ENCODE data around the gene EMC9. TPM values are rescaled to one million over a fixed set of nuclear protein-coding genes. Genes with fewer than 3 reads are reported as not detected.

EMC9 gene, protein sequence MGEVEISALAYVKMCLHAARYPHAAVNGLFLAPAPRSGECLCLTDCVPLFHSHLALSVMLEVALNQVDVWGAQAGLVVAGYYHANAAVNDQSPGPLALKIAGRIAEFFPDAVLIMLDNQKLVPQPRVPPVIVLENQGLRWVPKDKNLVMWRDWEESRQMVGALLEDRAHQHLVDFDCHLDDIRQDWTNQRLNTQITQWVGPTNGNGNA
- 14.4 and 27.4 TPM in 2 replicates for total RNA-seq

DNA sequence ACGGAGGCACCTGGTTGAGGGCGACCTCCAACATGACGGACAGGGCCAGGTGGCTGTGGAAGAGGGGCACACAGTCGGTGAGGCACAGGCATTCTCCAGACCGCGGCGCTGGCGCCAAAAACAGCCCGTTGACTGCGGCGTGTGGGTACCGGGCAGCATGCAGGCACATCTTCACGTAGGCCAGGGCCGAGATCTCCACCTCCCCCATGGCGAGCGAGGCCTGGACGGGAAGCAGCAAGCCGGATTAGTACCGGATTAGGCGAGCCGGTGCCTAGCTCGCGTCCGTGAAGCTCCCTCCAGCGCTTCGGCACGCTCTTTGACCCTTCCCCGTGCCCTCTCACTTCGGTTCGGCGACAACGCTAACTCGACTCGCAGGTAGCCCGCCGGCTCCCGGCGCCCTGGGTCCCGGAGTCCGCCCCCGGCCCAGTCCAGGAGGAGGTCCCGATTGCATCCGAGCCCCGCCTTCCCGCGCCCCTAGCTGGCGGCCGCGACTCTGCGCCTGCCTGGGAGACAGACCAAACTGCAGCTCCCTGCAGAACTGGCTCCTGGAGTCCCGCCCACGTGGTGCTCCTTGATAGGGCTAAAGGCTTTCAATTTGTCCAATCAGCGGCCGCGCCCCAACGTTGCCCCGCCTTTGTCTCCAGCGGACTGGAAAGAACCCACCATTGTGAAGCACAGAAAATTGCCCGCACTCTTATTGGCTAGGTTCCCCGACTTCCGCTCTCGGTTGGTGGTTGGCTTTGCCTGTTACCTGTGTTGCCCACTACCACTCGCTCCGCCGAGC, at the start of gene EMC9:
Gene EMC9 (minus strand): TSS at position 495 of the 784 bp plus-strand sequence. CDS start 287 bp downstream, at position 208.

DNA sequence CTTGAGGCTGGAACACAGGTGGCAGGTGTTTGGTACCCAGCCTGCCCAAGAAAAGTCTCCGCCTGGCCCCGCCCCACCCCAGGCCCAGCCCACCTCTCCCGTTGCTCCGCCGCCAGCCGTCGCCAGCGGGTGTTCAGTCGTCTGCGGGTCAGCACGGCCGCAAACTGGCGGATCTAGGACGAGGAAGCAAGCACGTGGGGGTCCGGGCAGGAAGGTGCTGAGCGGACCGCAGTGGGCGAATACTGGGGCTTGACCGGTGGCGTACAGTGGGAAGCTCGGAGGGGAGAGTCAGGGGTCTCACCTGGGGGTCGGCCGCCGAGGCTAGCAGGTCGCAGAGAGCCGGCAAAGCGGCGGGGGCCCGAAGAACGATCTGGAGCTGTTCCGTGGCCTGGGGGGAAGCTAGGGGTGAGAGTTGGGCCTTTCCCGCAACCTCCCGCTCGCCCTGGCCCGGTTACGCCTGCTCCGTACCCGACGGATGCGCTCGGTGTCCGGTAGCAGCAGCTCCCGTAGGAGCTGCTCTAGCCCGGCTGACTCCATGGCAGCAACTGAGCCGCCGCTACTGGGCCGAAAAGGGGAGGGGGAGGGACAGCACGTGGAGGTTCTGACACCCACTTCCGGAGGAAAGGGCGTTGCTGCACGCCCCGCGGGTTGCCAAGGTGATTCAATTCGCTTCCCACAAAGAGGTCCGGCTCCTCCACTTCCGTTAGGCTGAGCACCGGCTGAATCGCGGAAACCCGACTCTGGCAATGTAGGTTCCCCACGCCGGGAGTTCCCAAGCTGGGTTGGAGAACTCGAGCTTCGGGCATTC, 47.1 kb upstream of the EMC9 start, which contains the start of gene IPO4:
Gene IPO4 (minus strand): TSS at position 566 of the 808 bp plus-strand sequence. CDS start 29 bp downstream, at position 537.

DNA sequence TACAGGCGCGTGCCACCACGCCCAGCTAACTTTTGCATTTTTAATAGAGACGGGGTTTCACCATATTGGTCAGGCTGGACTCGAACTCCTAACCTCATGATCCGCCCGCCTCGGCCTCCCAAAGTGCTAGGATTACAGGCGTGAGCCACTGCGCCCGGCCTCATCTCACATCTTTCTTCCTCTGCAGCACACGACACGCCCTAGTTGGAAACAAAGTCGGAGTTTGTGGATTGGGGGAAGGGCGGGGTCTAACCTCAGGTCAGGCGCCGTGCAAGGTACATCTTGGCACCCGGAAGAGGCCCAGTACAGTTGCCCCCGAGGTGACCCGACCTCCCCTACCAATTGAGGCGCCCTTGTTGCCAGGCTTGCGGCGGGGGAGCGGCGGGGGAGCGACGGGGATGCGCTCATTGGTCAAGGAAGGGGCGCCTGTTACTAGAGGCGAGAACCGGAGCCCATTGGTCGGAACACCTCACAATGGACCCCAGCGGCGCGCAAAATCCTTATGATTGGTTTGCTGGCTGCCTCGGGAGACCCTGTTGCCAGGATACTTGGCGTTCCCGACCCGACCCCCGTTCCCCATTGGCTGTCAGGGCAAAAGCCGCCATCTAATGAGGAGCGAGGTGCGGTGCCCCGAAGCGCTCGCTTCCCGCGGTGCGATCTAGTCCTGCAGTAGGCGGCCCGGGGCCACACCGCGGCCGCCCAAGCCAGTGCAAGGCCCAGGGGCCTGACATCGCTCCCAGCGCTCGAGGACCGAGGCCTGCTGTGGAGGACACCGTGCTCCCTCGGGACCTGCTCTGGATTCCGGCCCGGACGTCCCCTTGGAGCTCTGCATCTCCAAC, 30.2 kb upstream of the EMC9 start, which contains the start of gene REC8:
Gene REC8 (plus strand): TSS at position 659 of the 839 bp plus-strand sequence. CDS start 473 bp downstream, outside the sequence.

DNA sequence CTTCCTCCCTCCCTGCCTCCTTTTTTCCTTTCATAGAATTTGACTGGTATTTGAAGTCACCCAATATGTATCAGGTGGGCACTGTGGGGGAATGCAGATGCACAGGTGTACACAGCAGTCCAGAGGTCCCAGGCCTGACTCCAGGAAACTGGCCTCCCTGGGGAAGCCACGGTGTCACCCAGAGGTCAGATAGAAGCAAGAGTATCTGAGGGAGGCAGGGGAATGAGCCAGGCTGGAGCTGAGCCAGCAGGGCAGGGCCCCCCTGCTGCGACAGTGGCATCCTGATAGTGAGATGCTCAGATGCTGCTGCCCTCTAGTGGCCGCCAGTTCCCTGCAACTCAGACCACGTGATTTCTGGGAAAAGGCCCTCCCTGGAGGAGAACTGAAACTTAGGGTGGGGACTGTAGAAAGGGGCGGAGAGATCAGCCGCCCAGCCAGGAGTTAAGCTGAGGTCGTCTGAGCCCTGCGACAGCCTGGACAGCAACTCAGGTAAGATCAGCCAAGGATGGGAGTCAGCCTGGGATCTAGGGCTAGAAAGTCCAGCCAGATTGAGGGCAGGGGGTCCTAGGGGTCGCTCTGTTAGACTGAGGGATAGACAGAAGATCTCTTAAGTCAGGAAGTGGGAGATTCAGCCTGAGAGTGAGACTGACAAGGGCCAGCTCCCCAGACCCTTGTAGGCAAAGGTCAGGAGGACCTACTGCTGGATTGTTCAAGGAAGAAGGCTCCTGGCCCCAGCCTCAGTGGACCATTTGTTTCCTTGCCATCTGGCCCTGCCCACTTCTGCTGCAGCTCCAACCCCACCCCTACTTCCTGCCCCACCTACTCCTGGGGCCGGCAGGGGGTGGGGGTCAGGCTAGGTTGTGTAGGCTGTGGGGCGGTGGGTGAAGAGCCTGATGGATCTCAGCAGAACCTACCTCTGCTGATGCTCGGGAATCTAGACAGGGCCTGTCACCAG, 19.7 kb upstream of the EMC9 start, which contains the start of gene IRF9:
Gene IRF9 (plus strand): TSS at position 416 of the 955 bp plus-strand sequence. CDS start 880 bp downstream, outside the sequence.

DNA sequence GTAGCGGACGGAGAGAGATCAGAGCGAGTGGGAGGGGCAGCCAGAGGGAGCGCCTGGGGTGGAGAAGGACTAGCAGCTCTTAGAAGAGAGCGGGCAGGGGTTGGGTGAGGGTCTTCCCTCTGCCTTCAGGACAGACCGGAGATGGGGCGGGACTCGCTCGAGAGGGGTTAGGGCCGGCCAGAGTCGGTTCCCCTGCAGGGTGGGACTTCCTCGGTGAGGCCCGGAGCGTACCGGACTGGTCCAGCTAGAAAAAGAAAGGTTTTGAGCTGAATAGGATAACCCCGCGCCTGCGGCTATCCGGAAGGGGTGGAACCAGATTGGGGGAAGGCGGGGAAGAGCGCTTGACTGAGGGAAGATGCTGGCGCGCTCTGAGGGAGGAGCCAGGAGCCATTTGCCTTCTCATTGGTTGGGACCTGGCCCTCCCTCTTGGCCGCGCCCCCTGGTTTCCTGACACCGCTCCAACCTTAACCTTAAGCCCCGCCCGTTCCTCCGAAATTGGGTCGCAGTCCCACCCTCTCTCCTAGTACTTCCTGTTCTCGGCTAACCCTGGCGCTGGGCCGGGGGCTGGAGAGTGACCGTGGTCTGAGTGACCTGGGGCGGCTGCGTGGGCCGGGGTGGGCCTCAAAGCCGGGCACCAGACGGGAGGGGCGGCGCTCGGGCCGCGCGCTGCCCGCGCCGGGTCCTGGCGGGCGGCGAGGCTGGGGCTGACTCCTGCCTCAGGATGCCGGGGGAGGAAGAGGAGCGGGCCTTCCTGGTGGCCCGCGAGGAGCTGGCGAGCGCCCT, 5.8 kb upstream of the EMC9 start, which contains the start of gene RNF31:
Gene RNF31 (plus strand): TSS at position 521 of the 783 bp plus-strand sequence. CDS start 201 bp downstream, at position 722.

DNA sequence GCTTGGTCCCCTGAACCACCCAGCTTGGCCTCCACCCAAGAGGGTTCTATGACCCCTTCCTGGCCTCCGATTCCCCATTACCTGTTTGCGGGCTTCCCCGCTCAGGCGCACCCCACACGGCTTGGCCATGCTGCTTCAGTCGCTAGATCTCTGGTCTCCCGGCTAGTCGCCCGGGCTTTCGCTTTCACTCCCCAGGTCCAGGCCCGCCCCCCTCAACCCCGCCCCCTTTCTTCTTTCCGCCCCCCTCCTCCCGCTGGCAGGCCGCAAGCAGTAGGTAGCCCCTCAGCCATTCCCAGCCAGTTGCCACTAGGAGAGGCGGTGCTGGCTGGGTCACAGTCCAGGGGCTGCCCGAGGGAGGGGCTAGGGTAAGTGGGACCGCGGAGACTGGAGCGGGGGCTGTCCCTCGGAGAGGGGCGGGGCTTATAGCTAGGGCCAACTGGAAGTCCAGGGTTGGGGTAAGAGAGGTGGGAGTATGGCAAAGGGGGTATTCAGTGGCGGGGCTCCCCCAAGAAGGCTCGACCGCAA, 5.1 kb upstream of the EMC9 start, which contains the start of gene PSME2:
Gene PSME2 (minus strand): TSS at position 158 of the 525 bp plus-strand sequence. CDS start 29 bp downstream, at position 129.

DNA sequence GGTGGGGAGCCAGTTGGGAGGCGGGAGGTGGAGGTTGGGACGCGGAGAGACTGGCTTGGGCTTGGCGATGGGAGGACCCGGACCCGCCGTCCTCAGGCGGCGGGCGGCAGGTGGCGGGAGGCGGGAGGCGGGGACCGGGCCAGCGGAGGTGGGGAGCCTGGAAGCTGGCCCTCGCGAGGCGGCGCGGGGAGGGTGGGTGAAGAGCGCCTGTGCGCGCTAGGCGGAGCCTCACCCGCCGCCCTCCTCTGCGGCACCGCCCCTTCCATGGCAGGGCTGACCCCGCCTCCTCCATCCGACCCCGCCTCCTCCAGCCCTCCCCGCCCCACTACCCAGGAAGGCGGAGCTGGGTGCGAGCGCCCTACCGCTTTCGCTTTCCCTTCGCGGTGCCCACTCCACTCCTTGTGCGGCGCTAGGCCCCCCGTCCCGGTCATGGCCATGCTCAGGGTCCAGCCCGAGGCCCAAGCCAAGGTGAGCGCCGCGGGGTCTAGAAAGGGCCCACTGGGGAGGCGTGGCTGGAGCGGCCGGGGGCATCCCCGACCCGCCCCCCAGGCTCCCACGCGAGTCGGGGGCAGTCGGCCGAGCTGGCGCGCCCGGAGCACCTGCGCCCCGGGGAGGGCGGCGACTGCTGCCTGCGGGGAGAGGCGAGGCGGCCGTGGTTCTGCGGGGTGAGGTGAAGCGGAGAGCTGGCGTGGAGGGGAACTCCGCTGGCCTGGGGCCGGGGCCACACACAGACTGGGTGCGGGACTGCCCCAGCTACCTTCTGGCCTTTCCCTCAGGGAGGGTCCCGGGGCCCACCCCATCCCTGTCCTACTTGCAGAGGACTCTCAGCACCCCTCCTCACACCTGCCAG, 5.3 kb downstream of the EMC9 start, which contains the start of gene PSME1:
Gene PSME1 (plus strand): TSS at position 361 of the 850 bp plus-strand sequence. CDS start 69 bp downstream, at position 430.

DNA sequence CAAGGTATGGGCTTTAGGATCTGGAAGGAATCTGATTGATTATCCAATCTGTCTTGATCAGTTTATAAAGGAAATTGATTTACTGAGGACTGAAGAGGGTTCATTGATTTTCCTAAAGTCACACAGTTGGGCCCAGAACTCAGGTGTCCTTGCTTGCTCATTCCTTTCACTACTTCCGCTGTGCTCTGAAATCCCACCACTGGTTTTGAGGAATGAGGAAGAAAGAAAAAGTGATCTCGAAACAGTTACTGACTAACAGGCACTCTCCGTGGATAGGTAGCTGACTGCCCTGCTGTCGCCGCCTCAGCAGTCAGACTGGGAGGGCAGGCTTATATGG, 11.0 kb downstream of the EMC9 start, which contains the start of gene FITM1:
Gene FITM1 (plus strand): TSS at position 280 of the 337 bp plus-strand sequence. CDS start 905 bp downstream, outside the sequence.

DNA sequence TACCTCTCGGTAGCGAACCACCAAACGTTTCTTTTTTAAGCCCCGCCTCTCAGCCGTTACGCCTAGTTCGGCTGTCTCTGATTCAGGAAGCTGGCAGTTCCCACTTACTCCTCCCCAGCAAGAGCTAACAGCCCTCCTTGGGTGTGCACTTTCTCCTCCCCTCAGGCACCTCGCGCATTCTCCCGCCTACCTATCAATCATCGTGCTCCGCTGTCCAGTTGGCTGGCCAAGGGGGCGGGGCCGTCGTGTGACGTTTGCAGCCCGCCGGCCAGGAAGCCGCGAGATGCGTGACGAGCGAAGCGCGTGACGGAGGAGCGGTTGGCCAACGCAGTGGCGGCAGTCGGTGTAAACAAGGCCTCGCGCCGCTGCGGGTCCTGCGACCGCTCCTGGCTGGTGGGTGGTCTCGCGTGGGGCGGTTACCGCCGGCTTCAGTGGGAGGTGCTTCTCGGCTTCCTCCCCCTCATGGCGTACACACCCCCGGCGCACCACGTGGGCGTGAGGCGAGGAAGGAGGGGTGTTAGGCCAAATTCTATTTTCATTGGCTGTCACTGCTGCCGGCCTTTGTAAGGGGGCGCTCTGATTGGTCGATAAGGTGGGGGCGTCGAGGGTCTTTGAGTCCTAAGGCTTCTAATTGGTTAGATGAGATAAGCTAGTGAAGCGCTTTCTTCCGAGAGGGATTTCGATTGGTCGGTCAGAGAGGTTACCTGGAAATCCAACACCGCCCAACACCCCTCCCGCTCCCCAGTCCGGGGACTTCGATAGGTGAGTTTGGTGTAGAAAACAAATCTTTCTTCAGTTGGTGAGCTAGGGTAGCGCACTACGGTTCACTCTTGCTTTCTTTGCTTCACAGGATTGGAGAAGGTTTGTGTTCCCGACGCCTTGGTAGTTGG, 26.6 kb downstream of the EMC9 start, which contains the start of the genes DCAF11 and NRL:
Gene DCAF11 (plus strand): TSS at position 246 of the 890 bp plus-strand sequence. CDS start 818 bp downstream, outside the sequence.
Gene NRL (minus strand): TSS at position 418 of the 890 bp plus-strand sequence. CDS start 32,101 bp downstream, outside the sequence.

DNA sequence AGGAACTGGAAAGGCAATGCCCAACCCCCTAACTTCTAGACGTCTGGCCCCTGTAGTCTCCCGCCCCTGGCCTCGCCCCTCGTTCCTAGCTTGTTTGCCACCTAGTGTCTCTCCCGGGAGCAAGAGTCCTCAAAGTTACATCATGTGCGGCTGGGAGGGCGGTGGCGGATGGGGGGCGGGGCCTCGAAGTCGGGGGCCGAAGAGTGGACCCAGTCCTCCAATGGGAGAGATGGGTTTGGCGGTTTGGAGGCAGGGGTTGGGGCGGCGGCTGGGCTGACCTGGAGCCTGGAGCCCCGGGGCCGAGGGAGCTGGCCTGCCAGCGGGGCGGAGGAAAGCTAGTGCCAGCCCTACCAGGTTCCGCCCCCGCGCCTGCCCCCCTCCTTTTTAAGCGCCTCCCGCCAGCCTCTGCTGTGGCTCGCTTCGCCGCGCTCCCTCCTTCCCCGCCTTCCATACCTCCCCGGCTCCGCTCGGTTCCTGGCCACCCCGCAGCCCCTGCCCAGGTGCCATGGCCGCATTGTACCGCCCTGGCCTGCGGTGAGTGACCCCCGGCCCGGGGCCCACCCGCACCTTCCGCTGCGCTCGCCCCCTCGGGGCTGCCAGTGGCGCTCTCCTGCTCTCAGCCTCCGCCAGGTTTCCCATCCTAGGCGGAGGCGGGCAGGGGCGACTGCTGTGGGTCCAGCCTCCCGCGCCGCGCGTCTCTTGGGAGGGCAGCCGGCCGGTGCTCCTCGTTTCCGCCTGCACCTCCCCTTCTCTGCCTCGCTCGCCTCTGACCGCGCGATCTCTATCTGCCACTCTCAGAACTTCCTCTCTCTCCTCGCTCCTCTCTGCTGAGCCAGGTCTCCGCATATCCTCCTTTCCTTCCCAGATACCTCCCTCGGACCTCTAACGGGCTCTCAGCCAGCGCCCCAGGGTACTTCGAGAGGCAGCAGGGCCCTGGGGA, 47.2 kb downstream of the EMC9 start, which contains the start of gene PCK2:
Gene PCK2 (plus strand): TSS at position 411 of the 940 bp plus-strand sequence. CDS start 95 bp downstream, at position 506.

Other genes starting within 250 kb of the EMC9 start
- 31.2 and 36.6 TPM in 2 replicates for gene DHRS4, start 187.8 kb downstream of the EMC9 start, total RNA-seq
- 9.0 and 16.8 TPM in 2 replicates for gene DHRS4L2, start 152.7 kb downstream of the EMC9 start, total RNA-seq
- gene CARMIL3, start 89.6 kb downstream of the EMC9 start, total RNA-seq, result 0.16 TPM in 1 of 2 replicates, not detected in the other
- not detected in 2 replicates for gene CPNE6, start 70.0 kb downstream of the EMC9 start, total RNA-seq
- gene PCK2, start 47.3 kb downstream of the EMC9 start, total RNA-seq, result 32.7 and 43.4 TPM in 2 replicates
- 27.5 and 28.7 TPM in 2 replicates for gene DCAF11, start 26.8 kb downstream of the EMC9 start, total RNA-seq
- 0.32 TPM in 1 of 2 replicates, not detected in the other for gene NRL, start 26.6 kb downstream of the EMC9 start, total RNA-seq
- 0.32 TPM in 1 of 2 replicates, not detected in the other for gene FITM1, start 10.9 kb downstream of the EMC9 start, total RNA-seq
- gene PSME1, start 5.4 kb downstream of the EMC9 start, total RNA-seq, result 151 and 174 TPM in 2 replicates
- gene PSME2, start 5.0 kb upstream of the EMC9 start, total RNA-seq, result 44.6 and 52.2 TPM in 2 replicates
- 24.2 and 25.6 TPM in 2 replicates for gene RNF31, start 5.9 kb upstream of the EMC9 start, total RNA-seq
- 34.2 and 65.2 TPM in 2 replicates for gene IRF9, start 19.7 kb upstream of the EMC9 start, total RNA-seq
- 2.9 TPM in 1 of 2 replicates, not detected in the other for gene REC8, start 30.5 kb upstream of the EMC9 start, total RNA-seq
- gene IPO4, start 47.2 kb upstream of the EMC9 start, total RNA-seq, result 24.2 and 39.0 TPM in 2 replicates
- gene TM9SF1, start 53.9 kb upstream of the EMC9 start, total RNA-seq, result 71.5 and 84.7 TPM in 2 replicates
- gene TSSK4, start 64.1 kb upstream of the EMC9 start, total RNA-seq, result not detected in 2 replicates
- gene CHMP4A, start 71.9 kb upstream of the EMC9 start, total RNA-seq, result 34.7 TPM in 2 replicates
- 6.7 and 9.2 TPM in 2 replicates for gene MDP1, start 74.5 kb upstream of the EMC9 start, total RNA-seq
- 140 and 176 TPM in 2 replicates for gene NEDD8, start 90.8 kb upstream of the EMC9 start, total RNA-seq
- gene GMPR2, start 91.3 kb upstream of the EMC9 start, total RNA-seq, result 41.7 and 96.7 TPM in 2 replicates
- 42.1 and 42.6 TPM in 2 replicates for gene TINF2, start 101.0 kb upstream of the EMC9 start, total RNA-seq
- 0.16 and 0.72 TPM in 2 replicates for gene TGM1, start 121.6 kb upstream of the EMC9 start, total RNA-seq
- 25.9 and 39.9 TPM in 2 replicates for gene RABGGTA, start 130.0 kb upstream of the EMC9 start, total RNA-seq
- 11.3 and 19.0 TPM in 2 replicates for gene DHRS1, start 158.2 kb upstream of the EMC9 start, total RNA-seq
- 12.6 and 13.9 TPM in 2 replicates for gene NOP9, start 158.3 kb upstream of the EMC9 start, total RNA-seq
- gene CIDEB, start 166.4 kb upstream of the EMC9 start, total RNA-seq, result 0.18 and 2.8 TPM in 2 replicates
- gene LTB4R2, start 168.5 kb upstream of the EMC9 start, total RNA-seq, result 1.4 and 2.1 TPM in 2 replicates
- gene LTB4R, start 169.9 kb upstream of the EMC9 start, total RNA-seq, result 3.6 and 6.3 TPM in 2 replicates
- 1.8 and 2.3 TPM in 2 replicates for gene ADCY4, start 193.5 kb upstream of the EMC9 start, total RNA-seq
- 0.36 TPM in 1 of 2 replicates, not detected in the other for gene RIPK3, start 198.4 kb upstream of the EMC9 start, total RNA-seq
- 40.0 and 41.9 TPM in 2 replicates for gene NFATC4, start 226.6 kb upstream of the EMC9 start, total RNA-seq